Measurements from ENCODE around the gene TUBB3. TPM values are rescaled to one million over a fixed set of nuclear protein-coding genes. Genes with fewer than 3 reads are reported as not detected.

The TUBB3 gene
- total RNA-seq, 1 donor from 2014 or later = 833 TPM

- TF ChIP-seq, protein P1, sequence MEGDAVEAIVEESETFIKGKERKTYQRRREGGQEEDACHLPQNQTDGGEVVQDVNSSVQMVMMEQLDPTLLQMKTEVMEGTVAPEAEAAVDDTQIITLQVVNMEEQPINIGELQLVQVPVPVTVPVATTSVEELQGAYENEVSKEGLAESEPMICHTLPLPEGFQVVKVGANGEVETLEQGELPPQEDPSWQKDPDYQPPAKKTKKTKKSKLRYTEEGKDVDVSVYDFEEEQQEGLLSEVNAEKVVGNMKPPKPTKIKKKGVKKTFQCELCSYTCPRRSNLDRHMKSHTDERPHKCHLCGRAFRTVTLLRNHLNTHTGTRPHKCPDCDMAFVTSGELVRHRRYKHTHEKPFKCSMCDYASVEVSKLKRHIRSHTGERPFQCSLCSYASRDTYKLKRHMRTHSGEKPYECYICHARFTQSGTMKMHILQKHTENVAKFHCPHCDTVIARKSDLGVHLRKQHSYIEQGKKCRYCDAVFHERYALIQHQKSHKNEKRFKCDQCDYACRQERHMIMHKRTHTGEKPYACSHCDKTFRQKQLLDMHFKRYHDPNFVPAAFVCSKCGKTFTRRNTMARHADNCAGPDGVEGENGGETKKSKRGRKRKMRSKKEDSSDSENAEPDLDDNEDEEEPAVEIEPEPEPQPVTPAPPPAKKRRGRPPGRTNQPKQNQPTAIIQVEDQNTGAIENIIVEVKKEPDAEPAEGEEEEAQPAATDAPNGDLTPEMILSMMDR (conservative IDR thresholded peaks at IDR 0.05; ENCODE audit: low read depth, low read length) = no peak
- no peak for DNase-seq (ENCODE audit: low read depth)
- no peak overlapping the region for H3K4me3 ChIP-seq (ENCODE audit: low read depth, low read length)
These were observed 46.7 kb downstream of the TUBB3 start for GRCh38 chr16:89969741-89970410.

GRCh38 chr16:89971495-89972243 is 48.5 kb downstream of the TUBB3 start:
- TF ChIP-seq, protein P1 (conservative IDR thresholded peaks at IDR 0.05; ENCODE audit: low read depth, low read length) = no peak
- peak overlapping the region; percentile 88 for H3K4me3 ChIP-seq (ENCODE audit: low read depth, low read length)
- DNase-seq (ENCODE audit: low read depth) = no peak

GRCh38 chr16:89972244-89973234 is 49.4 kb downstream of the TUBB3 start:
- TF ChIP-seq, protein P1 (conservative IDR thresholded peaks at IDR 0.05; ENCODE audit: low read depth, low read length) = no peak
- H3K4me3 ChIP-seq (ENCODE audit: low read depth, low read length) = peak overlapping the region; percentile 88
- DNase-seq (ENCODE audit: low read depth) = no peak

- TF ChIP-seq, protein P1 (conservative IDR thresholded peaks at IDR 0.05; ENCODE audit: low read depth, low read length) = no peak
- H3K4me3 ChIP-seq (ENCODE audit: low read depth, low read length) = peak overlapping the region; percentile 88
- DNase-seq (ENCODE audit: low read depth) = no peak
These were observed 50.1 kb downstream of the TUBB3 start for GRCh38 chr16:89973235-89973634.

GRCh38 chr16:89973654-89974335 is 50.7 kb downstream of the TUBB3 start:
- DNase-seq (ENCODE audit: low read depth) = no peak
- TF ChIP-seq, protein P1 (conservative IDR thresholded peaks at IDR 0.05; ENCODE audit: low read depth, low read length) = no peak
- peak overlapping the region; percentile 88 for H3K4me3 ChIP-seq (ENCODE audit: low read depth, low read length)

DNA sequence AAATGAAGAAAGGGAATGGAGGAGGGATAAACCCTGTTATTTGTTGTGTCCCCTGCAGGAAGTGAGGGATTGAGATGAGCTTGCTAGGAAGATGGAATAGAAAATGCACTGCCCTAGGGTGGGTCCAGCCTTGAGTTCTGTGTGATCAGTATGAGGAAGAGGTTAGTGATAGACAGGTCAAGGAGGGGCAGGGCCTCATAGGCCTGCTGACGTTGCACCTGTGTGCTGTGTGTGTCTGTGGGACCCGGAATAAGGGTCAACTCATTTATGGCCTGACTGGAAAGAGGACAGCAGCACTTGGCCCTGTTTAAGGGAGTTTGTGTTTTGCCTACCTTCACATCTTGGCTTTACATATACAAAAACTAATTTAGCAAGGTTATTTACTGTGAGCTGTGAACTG is 51.7 kb downstream of the TUBB3 start:
- no peak overlapping the region for H3K4me3 ChIP-seq (ENCODE audit: low read depth, low read length)
- TF ChIP-seq, protein P1 (conservative IDR thresholded peaks at IDR 0.05; ENCODE audit: low read depth, low read length) = no peak
- DNase-seq (ENCODE audit: low read depth) = no peak

Data from epithelial cell of proximal tubule (primary cell).